ENCODE data around the gene ARHGEF28.

ARHGEF28 gene

GRCh38 chr5:73747696-73748380 lies 121.8 kb downstream of the ARHGEF28 start:
- no peak for DNase-seq

DNA sequence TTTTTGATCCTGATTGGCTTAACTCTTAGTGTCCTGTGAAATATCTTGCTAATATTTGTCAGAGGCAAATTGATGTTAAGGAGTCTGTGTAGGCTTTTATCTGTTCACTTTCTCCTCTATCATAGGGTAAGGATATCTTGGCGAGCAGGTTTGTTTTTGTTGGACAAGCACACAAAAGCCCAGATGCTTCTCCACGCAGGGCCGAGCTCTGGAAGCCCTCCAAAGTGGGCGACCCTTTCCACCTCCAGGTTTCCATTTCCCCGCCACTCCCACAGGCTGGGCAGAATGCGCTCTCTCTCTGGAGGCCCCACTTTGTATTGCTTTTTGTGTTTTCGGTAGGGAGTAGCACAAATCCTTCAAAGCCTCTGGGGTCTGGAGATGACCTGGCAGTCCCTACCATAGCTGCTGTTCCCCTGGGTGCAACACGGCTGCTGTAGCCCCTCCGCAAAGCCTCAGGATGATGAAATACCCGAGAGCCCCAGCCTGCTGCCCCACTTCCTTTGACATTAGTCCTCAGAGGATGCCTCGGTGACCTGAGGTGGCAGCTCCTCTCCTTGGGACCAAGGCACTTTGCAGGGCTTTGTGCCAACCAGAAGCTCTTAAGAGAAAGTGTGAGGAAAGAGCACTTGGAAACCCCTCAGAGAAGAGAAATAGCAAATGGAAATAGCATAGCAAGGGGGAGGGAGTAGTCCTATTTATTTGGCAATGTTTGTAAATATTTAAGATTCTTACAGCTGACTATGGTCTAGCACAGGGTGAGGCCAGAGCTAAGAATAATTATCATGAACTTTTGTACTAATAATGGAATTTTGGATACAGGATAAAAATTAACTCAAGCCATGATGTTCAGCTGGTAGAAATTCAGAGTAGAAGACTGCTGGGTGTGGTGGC lies 122.8 kb downstream of the ARHGEF28 start:
- DNase-seq, result no peak

DNA sequence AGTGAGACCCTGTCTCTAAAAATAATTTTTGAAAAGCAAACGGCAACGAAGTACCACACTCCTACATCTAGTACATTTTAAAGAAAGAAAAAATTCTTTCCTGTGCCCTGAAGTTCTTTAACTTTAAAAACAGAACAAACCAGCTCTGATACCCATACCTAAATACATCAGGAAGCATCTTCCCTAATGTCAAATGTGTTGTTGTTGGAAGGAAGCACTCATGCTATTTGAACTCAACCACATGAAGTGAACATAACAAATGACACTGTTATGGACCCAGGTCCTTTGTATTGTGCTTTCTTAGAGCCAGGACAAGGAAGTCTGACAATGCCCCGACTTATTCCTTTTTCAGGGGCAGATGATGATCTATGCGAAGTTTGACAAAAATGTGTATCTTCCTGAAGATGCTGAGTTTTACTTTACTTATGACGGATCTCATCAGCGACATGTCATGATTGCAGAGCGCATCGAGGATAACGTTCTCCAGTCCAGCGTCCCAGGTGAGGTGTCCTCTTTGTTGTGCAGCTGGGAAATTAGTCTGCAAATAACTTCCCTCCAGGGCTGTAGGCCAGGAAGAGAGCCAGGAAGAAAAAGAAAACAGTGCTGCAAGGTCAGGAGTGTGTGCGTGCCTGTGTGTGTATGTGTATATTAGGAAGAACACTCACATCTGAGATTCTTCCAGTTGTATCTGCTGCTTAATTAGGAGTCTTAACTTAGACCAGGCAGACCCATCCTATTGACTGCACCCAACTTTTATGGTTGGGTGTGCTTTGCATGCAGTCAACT lies 123.7 kb downstream of the ARHGEF28 start:
- no peak for DNase-seq

DNA sequence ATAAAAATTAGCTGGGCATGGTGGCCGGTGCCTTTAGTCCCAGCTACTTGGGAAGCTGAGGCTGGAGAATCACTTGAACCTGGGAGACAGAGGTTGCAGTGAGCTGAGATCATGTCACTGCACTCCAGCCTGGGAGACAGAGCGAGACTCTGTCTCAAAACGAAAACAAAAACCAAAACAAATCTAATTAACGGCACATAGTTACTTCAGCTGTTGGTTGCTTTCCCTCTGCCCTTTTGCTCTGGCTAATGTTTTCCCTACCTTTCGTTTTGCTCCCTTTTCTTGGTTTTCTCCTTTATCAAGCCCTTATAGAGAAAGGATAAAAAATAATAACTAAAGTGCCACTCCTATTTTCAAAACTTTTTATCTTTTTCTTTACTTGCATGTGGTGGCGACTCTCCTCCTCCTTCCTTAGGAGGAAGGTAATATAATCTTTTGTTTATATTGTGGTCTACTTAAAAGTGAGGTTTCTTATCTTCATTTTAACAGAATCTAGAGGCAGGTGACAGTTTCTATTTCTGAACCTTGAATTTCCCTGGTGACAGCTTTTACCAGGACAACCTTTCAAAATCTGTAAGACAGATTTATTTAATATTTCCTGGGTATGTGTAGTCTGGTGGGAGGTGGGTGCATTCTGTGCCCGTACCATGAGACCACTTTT lies 125.4 kb downstream of the ARHGEF28 start:
- no peak for DNase-seq

- DNase-seq, result no peak
Observed at GRCh38 chr5:73754254-73754653, 128.3 kb downstream of the ARHGEF28 start.

DNA sequence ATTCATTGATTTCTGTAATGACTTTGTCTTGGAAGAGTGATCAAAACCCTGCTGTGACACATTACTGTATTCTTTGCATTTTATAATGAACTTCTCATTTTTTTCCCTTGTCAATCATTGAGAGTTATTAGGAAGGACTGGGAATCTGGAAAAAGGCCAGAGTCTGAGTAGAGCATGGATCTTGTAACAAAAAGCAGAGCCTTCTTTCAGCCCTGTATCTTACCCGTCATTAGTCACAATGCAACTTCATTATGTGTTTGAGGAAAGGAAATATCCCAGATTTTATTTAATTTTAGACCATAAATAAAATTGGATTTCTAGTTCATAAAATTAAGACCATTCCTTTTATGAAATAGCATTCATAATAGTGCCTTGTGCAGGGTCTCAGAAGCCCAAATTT lies 131.4 kb downstream of the ARHGEF28 start:
- no peak for DNase-seq

- no peak for DNase-seq
Observed at GRCh38 chr5:73759771-73760170, 133.8 kb downstream of the ARHGEF28 start.

DNA sequence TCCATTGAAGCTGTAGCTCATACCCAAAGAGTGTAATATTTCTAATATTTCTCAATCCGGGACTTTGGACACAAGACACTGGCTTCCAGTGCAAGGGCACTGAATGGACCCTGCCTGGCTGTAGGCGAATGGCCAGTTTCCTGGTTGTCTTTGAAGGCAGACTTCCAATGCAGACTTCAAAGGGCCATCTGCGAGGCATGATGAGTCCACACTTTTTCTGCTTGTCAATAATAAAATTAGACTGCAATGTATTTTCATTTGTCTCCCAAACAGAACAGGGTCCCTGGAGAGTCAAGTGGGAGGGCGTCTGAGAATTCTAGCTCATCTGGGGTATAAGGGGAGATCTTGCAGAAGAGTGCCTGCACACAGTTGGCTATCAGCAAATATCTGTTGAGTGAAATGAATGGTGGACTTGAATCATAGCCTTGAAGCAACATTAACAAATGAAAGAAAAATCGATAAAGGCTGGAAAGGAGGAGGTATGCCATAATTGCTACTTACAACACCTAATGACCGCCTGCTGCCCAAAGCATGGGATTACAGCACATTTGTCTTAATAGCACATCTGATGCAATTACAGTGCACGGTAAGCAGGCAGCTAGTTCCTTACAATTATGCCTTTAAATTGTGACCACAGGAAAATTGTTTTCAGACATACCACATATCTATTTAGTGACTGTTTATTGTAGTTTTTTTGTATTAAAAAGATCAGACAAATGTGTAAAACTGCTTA lies 137.5 kb downstream of the ARHGEF28 start:
- DNase-seq, result peak; percentile 35

GRCh38 chr5:73764586-73764985 lies 138.6 kb downstream of the ARHGEF28 start:
- peak; percentile 22 for DNase-seq

GRCh38 chr5:73764996-73765395 lies 139.0 kb downstream of the ARHGEF28 start:
- no peak for DNase-seq

- DNase-seq, result no peak
Observed at GRCh38 chr5:73766902-73767301, 140.9 kb downstream of the ARHGEF28 start.

- DNase-seq, result no peak
Observed at GRCh38 chr5:73770172-73771025, 144.4 kb downstream of the ARHGEF28 start.

GRCh38 chr5:73774924-73775323 lies 148.9 kb downstream of the ARHGEF28 start:
- DNase-seq, result no peak

GRCh38 chr5:73776405-73776804 lies 150.4 kb downstream of the ARHGEF28 start:
- no peak for DNase-seq

- no peak for DNase-seq
Observed at GRCh38 chr5:73777192-73777591, 151.2 kb downstream of the ARHGEF28 start.

DNA sequence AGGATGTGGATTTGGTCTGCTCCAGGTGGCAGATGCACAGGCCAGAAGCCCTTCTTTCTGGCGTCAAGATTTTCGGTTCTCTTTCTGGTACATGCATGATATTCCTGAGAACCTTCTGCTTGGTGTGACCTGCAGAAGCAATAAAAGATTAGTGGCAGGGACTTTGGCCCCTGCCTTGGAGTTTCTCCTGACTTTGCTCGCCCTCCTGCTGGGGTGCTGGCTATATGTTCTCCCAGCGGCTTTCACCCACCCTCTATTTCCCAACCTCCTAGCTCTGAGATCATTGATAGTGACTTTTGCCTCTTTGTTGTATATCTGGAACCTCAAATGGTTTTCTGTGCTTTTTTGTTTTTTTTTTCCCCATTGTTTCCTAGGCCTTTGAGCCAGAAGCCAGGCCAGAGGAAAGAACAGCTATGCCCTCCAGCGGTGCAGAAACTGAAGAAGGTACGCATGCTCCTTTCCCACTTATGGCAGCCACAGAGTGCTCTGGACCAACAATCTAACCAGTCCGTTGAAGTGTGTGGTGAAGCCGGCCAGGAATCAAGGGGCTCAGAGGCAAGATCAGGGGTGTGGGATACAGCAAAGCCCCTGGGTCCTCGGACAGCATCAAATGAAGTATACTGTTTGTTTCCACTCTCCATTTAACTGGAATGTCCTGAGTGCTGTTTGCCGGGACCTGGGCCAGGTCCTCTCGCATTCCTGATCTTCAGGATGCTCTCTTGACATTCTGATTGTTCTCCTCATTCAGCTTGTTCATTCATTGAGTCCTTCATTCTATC lies 154.5 kb downstream of the ARHGEF28 start:
- DNase-seq, result no peak

DNA sequence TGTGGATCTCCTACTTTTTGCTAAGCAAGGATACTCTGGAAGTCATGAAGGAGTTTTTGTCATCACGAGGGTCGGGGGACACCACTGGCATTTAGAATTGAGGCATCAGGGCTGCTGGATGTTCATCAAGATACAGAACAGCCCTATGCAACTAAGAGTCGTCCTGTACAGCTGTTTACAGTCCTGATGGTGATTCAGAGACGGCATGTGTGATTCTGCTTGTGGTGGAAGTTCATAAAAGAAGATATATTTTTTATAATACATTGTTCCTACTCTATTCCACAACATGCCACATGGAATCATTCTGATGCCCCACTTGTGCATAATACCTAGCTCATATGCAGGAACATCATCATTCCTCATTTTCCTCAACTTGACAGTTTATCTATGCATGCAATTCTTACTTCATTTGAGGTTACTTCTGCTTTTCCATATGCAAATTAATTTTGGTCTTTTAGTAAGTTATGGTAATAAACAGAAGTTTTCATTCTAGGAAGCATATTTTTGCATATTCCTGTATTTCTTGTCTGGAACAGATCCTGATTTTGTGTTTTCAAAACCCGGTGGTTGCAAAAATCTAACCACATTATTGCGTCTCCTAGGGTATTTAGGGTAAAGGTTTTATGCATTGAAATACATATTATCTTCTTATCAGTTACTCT lies 155.2 kb downstream of the ARHGEF28 start:
- DNase-seq, result no peak

DNA sequence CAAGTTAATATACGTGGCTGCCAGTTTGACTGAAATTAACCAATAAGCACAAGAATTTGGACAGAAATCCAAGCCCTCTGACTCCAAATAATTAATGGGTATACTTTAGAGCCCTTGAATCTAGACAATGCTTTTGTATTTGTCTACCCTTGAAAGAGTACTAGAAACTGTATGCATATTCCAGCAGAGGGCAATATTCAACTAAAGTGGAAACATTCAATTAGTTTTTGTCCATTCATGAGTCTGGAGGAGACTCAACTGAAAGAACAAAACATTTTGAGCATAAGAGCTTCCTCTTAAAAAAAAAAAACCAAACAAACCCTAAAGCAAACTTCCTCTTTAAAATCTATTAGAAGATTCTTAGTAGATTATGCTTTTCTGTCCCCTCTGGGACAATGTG lies 157.8 kb downstream of the ARHGEF28 start:
- no peak for DNase-seq

DNA sequence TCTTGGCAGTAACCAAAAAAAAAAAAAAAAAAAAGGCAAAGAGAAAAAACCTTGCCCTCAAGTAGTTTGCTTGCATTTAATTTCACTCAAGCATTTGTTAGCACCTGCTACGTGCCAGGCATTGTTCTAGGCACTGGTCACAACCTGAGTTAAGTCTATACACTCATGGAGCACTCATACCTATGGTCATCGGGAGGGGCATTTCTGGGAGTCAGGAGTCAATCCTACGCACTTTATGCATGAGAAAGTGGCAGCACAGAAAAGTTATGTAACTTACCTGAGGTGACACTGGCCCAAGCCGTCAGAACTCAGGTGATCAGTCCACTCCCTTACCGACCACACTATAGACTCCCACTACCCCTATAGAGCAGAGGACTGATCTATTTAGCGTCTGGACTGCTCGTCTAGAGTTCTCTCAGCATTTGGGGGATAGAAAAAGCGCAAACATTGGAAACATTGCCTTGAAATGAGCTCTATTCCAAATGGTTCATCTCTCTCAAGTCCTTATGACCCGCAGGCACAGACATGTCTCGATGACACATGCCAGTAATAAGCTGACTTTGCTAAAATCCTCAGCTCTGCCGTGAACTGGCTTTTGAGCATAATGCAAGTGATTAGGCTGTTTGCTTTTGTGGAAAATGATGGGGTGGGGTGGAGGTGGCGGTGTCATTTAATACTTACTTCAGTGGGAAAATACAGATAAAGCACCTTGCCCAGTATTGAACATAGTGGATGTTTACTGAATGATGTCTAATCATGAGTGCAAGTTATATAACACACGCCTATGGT lies 160.2 kb downstream of the ARHGEF28 start:
- no peak for DNase-seq
